D341Med (cell line): Measurements from ENCODE around the gene BAG5.
A peak's percentile ranks its signal among the peaks of the same experiment; 100 is the strongest.

Source experiments
- DNase-seq: peaks from one replicate; pipeline ENCODE4 v3.0.0; 2012; ENCODE audit warnings: low spot score

BAG5 gene

GRCh38 chr14:103562429-103563225, at the start of gene BAG5, which contains the start of gene COA8:
TSS of gene BAG5 (minus strand) at chr14:103562657. CDS start at chr14:103561164, 1,493 bp downstream.
TSS of gene COA8 (plus strand) at chr14:103562960. CDS start at chr14:103563002, 42 bp downstream.
- peak; percentile 97 for DNase-seq

- DNase-seq = no peak
Observed at GRCh38 chr14:103611215-103611614, 48.8 kb upstream of the BAG5 start.

GRCh38 chr14:103609081-103609480, 46.6 kb upstream of the BAG5 start:
- peak; percentile 75 for DNase-seq

GRCh38 chr14:103607822-103608221, 45.4 kb upstream of the BAG5 start:
- peak; percentile 24 for DNase-seq

GRCh38 chr14:103606963-103607668, 44.7 kb upstream of the BAG5 start:
- peak; percentile 85 for DNase-seq

GRCh38 chr14:103604620-103605019, 42.2 kb upstream of the BAG5 start:
- DNase-seq = no peak

- no peak for DNase-seq
Observed at GRCh38 chr14:103600503-103600902, 38.0 kb upstream of the BAG5 start.

GRCh38 chr14:103597623-103598377, 35.3 kb upstream of the BAG5 start:
- no peak for DNase-seq

- no peak for DNase-seq
Observed at GRCh38 chr14:103594265-103594664, 31.8 kb upstream of the BAG5 start.

- no peak for DNase-seq
Observed at GRCh38 chr14:103593577-103593976, 31.1 kb upstream of the BAG5 start.

- DNase-seq = no peak
Observed at GRCh38 chr14:103584326-103584915, 22.0 kb upstream of the BAG5 start.

- no peak for DNase-seq
Observed at GRCh38 chr14:103581954-103582703, 19.7 kb upstream of the BAG5 start.

GRCh38 chr14:103581206-103581605, 18.7 kb upstream of the BAG5 start:
- no peak for DNase-seq

GRCh38 chr14:103578401-103579075, 16.1 kb upstream of the BAG5 start:
- no peak for DNase-seq

GRCh38 chr14:103576371-103577024, 14.0 kb upstream of the BAG5 start:
- DNase-seq = peak; percentile 96

- DNase-seq = no peak
Observed at GRCh38 chr14:103574707-103575285, 12.3 kb upstream of the BAG5 start.

- DNase-seq = no peak
Observed at GRCh38 chr14:103574104-103574503, 11.6 kb upstream of the BAG5 start.

- no peak for DNase-seq
Observed at GRCh38 chr14:103569408-103569807, 7.0 kb upstream of the BAG5 start.

GRCh38 chr14:103568952-103569351, 6.5 kb upstream of the BAG5 start:
- no peak for DNase-seq
